Measurements from ENCODE around the gene STXBP4. TPM values are rescaled to one million over a fixed set of nuclear protein-coding genes. Genes with fewer than 3 reads are reported as not detected.

Gene STXBP4
- total RNA-seq, 1 donor from 2014 or later: 2.1 TPM

- no peak for DNase-seq (ENCODE audit: low read depth)
- FAIRE-seq: no peak
- H3K27me3 ChIP-seq (ENCODE audit: control insufficient read depth, insufficient read depth, low read length): no peaks in the 10 kb centered on the region
- no peak for TF ChIP-seq CTCF (IDR thresholded peaks at IDR 0.05; ENCODE audit: insufficient read depth, low read length, severe bottlenecking)
- no peak overlapping the region for H3K4me3 ChIP-seq (ENCODE audit: low read depth, low read length)
- no peaks in the 10 kb centered on the region for H3K36me3 ChIP-seq (ENCODE audit: control insufficient read depth, insufficient read depth, low read length)
Measured at GRCh38 chr17:55175788-55176427, 207.3 kb downstream of the STXBP4 start.

GRCh38 chr17:55177159-55177854 is 208.7 kb downstream of the STXBP4 start:
- H3K4me3 ChIP-seq (ENCODE audit: low read depth, low read length): no peak overlapping the region
- H3K36me3 ChIP-seq (ENCODE audit: control insufficient read depth, insufficient read depth, low read length): no peaks in the 10 kb centered on the region
- FAIRE-seq (no peak), DNase-seq (ENCODE audit: low read depth) (peak; percentile 22)
- TF ChIP-seq CTCF (IDR thresholded peaks at IDR 0.05; ENCODE audit: insufficient read depth, low read length, severe bottlenecking): peak; percentile 34
- no peaks in the 10 kb centered on the region for H3K27me3 ChIP-seq (ENCODE audit: control insufficient read depth, insufficient read depth, low read length)

- TF ChIP-seq CTCF (IDR thresholded peaks at IDR 0.05; ENCODE audit: insufficient read depth, low read length, severe bottlenecking): no peak
- FAIRE-seq (peak; percentile 47), DNase-seq (ENCODE audit: low read depth) (no peak)
- Histone ChIP-seq H3K27me3 (ENCODE audit: control insufficient read depth, insufficient read depth, low read length) (no peaks in the 10 kb centered on the region), H3K4me3 (ENCODE audit: low read depth, low read length) (no peak overlapping the region), H3K36me3 (ENCODE audit: control insufficient read depth, insufficient read depth, low read length) (no peaks in the 10 kb centered on the region)
Measured at GRCh38 chr17:55177855-55178217, 209.3 kb downstream of the STXBP4 start.

- TF ChIP-seq CTCF (IDR thresholded peaks at IDR 0.05; ENCODE audit: insufficient read depth, low read length, severe bottlenecking): no peak
- H3K27me3 ChIP-seq (ENCODE audit: control insufficient read depth, insufficient read depth, low read length): no peaks in the 10 kb centered on the region
- no peaks in the 10 kb centered on the region for H3K36me3 ChIP-seq (ENCODE audit: control insufficient read depth, insufficient read depth, low read length)
- no peak for DNase-seq (ENCODE audit: low read depth)
- FAIRE-seq: no peak
- H3K4me3 ChIP-seq (ENCODE audit: low read depth, low read length): no peak overlapping the region
Measured at GRCh38 chr17:55186937-55187770, 218.6 kb downstream of the STXBP4 start.

GRCh38 chr17:55190748-55191147 is 222.2 kb downstream of the STXBP4 start:
- Histone ChIP-seq H3K27me3 (ENCODE audit: control insufficient read depth, insufficient read depth, low read length) (no peaks in the 10 kb centered on the region), H3K4me3 (ENCODE audit: low read depth, low read length) (no peak overlapping the region), H3K36me3 (ENCODE audit: control insufficient read depth, insufficient read depth, low read length) (no peaks in the 10 kb centered on the region)
- TF ChIP-seq CTCF (IDR thresholded peaks at IDR 0.05; ENCODE audit: insufficient read depth, low read length, severe bottlenecking): no peak
- no peak for FAIRE-seq
- no peak for DNase-seq (ENCODE audit: low read depth)
